NOMO-1 (cell line): Measurements from ENCODE around the gene MRPS17.

Experiments used
- DNase-seq, 2 experiments: peaks; one replicate each; lab custom pipeline; 2025; ENCODE audit not compliant: unreplicated experiment in 2 of 2; lab: John Stamatoyannopoulos, UW

The MRPS17 gene

GRCh38 chr7:55970561-55970960 is 18.9 kb downstream of the MRPS17 start:
- no peak for DNase-seq

- no peak for DNase-seq
These were observed 19.3 kb downstream of the MRPS17 start for GRCh38 chr7:55970978-55971377.

GRCh38 chr7:55973747-55974250 is 22.1 kb downstream of the MRPS17 start:
- no peak for DNase-seq

GRCh38 chr7:55975988-55976633 is 24.4 kb downstream of the MRPS17 start:
- DNase-seq = no peak

- no peak for DNase-seq
These were observed 26.2 kb downstream of the MRPS17 start for GRCh38 chr7:55977831-55978230.

- DNase-seq = no peak
These were observed 28.6 kb downstream of the MRPS17 start for GRCh38 chr7:55980266-55980665.

GRCh38 chr7:55983537-55983936 is 31.9 kb downstream of the MRPS17 start:
- DNase-seq = no peak

GRCh38 chr7:55992346-55992745 is 40.7 kb downstream of the MRPS17 start:
- DNase-seq = no peak

GRCh38 chr7:55996856-55997500 is 45.3 kb downstream of the MRPS17 start:
- no peak for DNase-seq

- DNase-seq = no peak
These were observed 52.1 kb downstream of the MRPS17 start for GRCh38 chr7:56003749-56004148.
